Erythroblast (primary cell): ENCODE measurements around the gene PRSS58.

Experiments used
- GATA1 ChIP-seq: IDR thresholded peaks from 2 replicates; pipeline ENCODE4 v1.6.1; 2011; ENCODE audit warnings: low read depth, mild to moderate bottlenecking, control low read depth, low read length, moderate library complexity
- POLR2A ChIP-seq: IDR thresholded peaks from 2 replicates; pipeline ENCODE4 v1.6.1; 2011; ENCODE audit warnings: mild to moderate bottlenecking, low read length

DNA sequence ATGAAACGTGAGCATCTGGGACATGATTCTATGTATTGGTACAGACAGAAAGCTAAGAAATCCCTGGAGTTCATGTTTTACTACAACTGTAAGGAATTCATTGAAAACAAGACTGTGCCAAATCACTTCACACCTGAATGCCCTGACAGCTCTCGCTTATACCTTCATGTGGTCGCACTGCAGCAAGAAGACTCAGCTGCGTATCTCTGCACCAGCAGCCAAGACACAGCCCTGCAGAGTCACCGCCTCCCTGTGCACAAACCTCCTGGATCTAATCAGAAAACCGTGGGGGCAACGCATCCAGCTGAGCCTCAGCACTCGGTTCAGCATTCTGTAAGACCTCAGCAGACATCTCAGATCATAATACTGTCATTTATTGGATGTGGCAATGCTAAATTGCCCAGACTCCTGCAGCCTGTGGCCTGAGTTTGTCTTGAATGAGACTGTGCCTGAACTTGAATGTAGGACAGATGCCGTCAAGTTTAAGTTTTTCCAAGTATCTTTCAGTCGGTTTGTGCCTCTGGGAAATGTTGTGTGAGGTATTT lies 41.5 kb upstream of the PRSS58 start:
- TF ChIP-seq POLR2A (no peak), GATA1 (no peak)
